K562 (cell line): Measurements from ENCODE around the gene PRDM10. TPM values are rescaled to one million over a fixed set of nuclear protein-coding genes. Genes with fewer than 3 reads are reported as not detected.

Experiments used
- ATAC-seq: fragments of 200-7000 bp; cut with Tn5 transposase; 3 replicates; pipeline ENCODE4 v1.9.1; 2020; ENCODE audit warnings: moderate library complexity
- BruUV-seq: library from RNA; stranded (reverse); fragments of 400-500 nt; replicated peaks from 2 replicates; lab custom pipeline; 2021; lab: Mats Ljungman, UMichigan
- CTCF ChIA-PET: fragments of 300-600 bp; formaldehyde crosslinking; extraction: SDS; loops from one replicate; lab custom pipeline; 2021; ENCODE audit warnings: low intra/inter-chr PET ratio; lab: Yijun Ruan, JAX
- POLR2A ChIA-PET: fragments of 300-600, 350-650 bp; sonication (Branson Sonifier 250); formaldehyde crosslinking; extraction: SDS; loops from one replicate; lab custom pipeline; 2021; ENCODE audit warnings: antibody characterized with exemption, inconsistent platforms; lab: Yijun Ruan, JAX
- DNase-seq, 4 experiments: peaks; one replicate each; pipeline versions ENCODE4 v3.0.0 to v3.0.0-alpha.2; 2011 to 2018; ENCODE audit warnings: low spot score in 3 of 4, mixed read lengths in 3 of 4; ENCODE audit errors: extremely low read depth in 1 of 4
- FAIRE-seq: peaks from 2 replicates; lab custom pipeline; 2011; peaks lifted over from hg19 to GRCh38; lab: Jason Lieb, UNC
- H2AFZ ChIP-seq: 2 replicates; pipeline ENCODE4 v1.6.0; 2011; ENCODE audit warnings: low read depth, low read length, control low read depth, inconsistent platforms
- H3K27ac ChIP-seq: fragments of 200-600 bp; 3 replicates; pipeline ENCODE4 v1.8.0; 2011; ENCODE audit warnings: low read depth, mild to moderate bottlenecking, control low read depth, inconsistent platforms, low read length, moderate library complexity, mixed read lengths; ENCODE audit errors: extremely low read depth
- H3K27me3 ChIP-seq, 2 experiments: fragments of 300-600 bp in 1 of 2; 2 replicates in 1 of 2; 3 replicates in 1 of 2; pipeline versions ENCODE4 v1.6.0 to v1.8.0; 2011; ENCODE audit warnings: inconsistent platforms in 2 of 2, low read length in 2 of 2, mild to moderate bottlenecking in 1 of 2, mixed read lengths in 1 of 2, moderate library complexity in 1 of 2; ENCODE audit not compliant: control insufficient read depth in 2 of 2, insufficient read depth in 2 of 2
- H3K36me3 ChIP-seq: fragments of 300-600 bp; 3 replicates; pipeline ENCODE4 v1.8.0; 2011; ENCODE audit warnings: mild to moderate bottlenecking, low read length, inconsistent platforms; ENCODE audit not compliant: control insufficient read depth, insufficient read depth
- H3K4me1 ChIP-seq, 2 experiments: fragments of 200-600 bp in 1 of 2; replicated peaks in 1 of 2; 2 replicates in 1 of 2; 3 replicates in 1 of 2; pipeline versions ENCODE4 v1.5.1 to v1.8.0; 2011; ENCODE audit warnings: inconsistent platforms in 2 of 2, low read length in 2 of 2, mild to moderate bottlenecking in 1 of 2, mixed read lengths in 1 of 2, moderate library complexity in 1 of 2; ENCODE audit not compliant: control insufficient read depth in 2 of 2, insufficient read depth in 2 of 2
- H3K4me2 ChIP-seq: 2 replicates; pipeline ENCODE4 v1.6.1; 2011; ENCODE audit warnings: low read length, control low read depth, inconsistent platforms, mixed read lengths; ENCODE audit not compliant: insufficient read depth
- H3K4me3 ChIP-seq: fragments of 200-600 bp; sonication (generic), shearing (Covaris generic); 2 replicates; pipeline ENCODE4 v1.5.1; 2016; ENCODE audit warnings: control low read depth, inconsistent platforms
- H3K79me2 ChIP-seq: fragments of 200-600 bp; 3 replicates; pipeline ENCODE4 v1.8.0; 2011; ENCODE audit warnings: low read length, inconsistent platforms; ENCODE audit not compliant: control insufficient read depth, insufficient read depth
- H3K9ac ChIP-seq, 2 experiments: 2 replicates each; pipeline versions ENCODE4 v1.6.0 to v1.6.1; 2011; ENCODE audit warnings: low read depth in 2 of 2, low read length in 2 of 2, control low read depth in 1 of 2, inconsistent platforms in 1 of 2, mild to moderate bottlenecking in 1 of 2, mixed read lengths in 1 of 2; ENCODE audit not compliant: insufficient read depth in 1 of 2
- H3K9me1 ChIP-seq: one replicate; pipeline ENCODE4 v1.6.0; 2011; ENCODE audit warnings: inconsistent platforms, mild to moderate bottlenecking, low read length, moderate library complexity; ENCODE audit not compliant: control insufficient read depth, insufficient read depth
- H3K9me3 ChIP-seq: replicated peaks from 2 replicates; pipeline ENCODE4 v1.5.1; 2011; ENCODE audit warnings: low read depth, low read length, inconsistent platforms; ENCODE audit not compliant: control insufficient read depth, insufficient read depth
- H4K20me1 ChIP-seq: replicated peaks from 2 replicates; pipeline ENCODE4 v1.6.1; 2011; ENCODE audit warnings: low read length, inconsistent platforms, mixed read lengths; ENCODE audit not compliant: control insufficient read depth, insufficient read depth
- ERF ChIP-seq: fragments of 450-650 bp; formaldehyde crosslinking; IDR thresholded peaks from 2 replicates; pipeline ENCODE4 v1.4.0; 2020; ENCODE audit warnings: mild to moderate bottlenecking, mixed read lengths
- HNRNPLL ChIP-seq: fragments of 200-400 bp; formaldehyde crosslinking; IDR thresholded peaks from 2 replicates; pipeline ENCODE4 v1.6.1; 2017; ENCODE audit warnings: low read length, low read depth, mild to moderate bottlenecking; ENCODE audit not compliant: poor library complexity, severe bottlenecking
- MCM2 ChIP-seq: fragments of 450-650 bp; IDR thresholded peaks from 2 replicates; pipeline ENCODE4 v1.6.1; 2017; ENCODE audit warnings: low read depth, mild to moderate bottlenecking
- MYC ChIP-seq, 2 experiments: fragments of 250-450 bp in 1 of 2; sonication (Bioruptor Pico) in 1 of 2; IDR thresholded peaks; 2 replicates each; pipeline versions ENCODE4 v1.5.1 to v1.6.1; 2012 to 2021; ENCODE audit warnings: low read depth in 2 of 2, borderline replicate concordance in 1 of 2, improper control_type of control experiment in 1 of 2, low read length in 1 of 2, mild to moderate bottlenecking in 1 of 2, moderate library complexity in 1 of 2
- NEUROD1 ChIP-seq: fragments of 150-350 bp; IDR thresholded peaks from 2 replicates; pipeline ENCODE4 v1.6.1; 2014; ENCODE audit warnings: borderline replicate concordance, low read length, low read depth; ENCODE audit not compliant: partially characterized antibody
- NR2F6 ChIP-seq: fragments of 450-650 bp; formaldehyde crosslinking; IDR thresholded peaks from 2 replicates; pipeline ENCODE4 v1.4.0; 2020; ENCODE audit warnings: mild to moderate bottlenecking
- PTRF ChIP-seq: fragments of 450-650 bp; IDR thresholded peaks from 2 replicates; pipeline ENCODE4 v1.6.1; 2016; ENCODE audit warnings: mild to moderate bottlenecking, missing genetic modification characterization, missing compliant biosample characterization
- RBM25 ChIP-seq: fragments of 200-400 bp; formaldehyde crosslinking; IDR thresholded peaks from 2 replicates; pipeline ENCODE4 v1.6.1; 2018; ENCODE audit warnings: low read length, low read depth, moderate library complexity; ENCODE audit not compliant: severe bottlenecking
- SMARCA4 ChIP-seq: fragments of 450-650 bp; IDR thresholded peaks from 2 replicates; pipeline ENCODE4 v1.6.1; 2016
- SP1 ChIP-seq: sonication (generic); formaldehyde crosslinking; IDR thresholded peaks from 2 replicates; pipeline ENCODE4 v1.8.1; 2022; ENCODE audit warnings: mild to moderate bottlenecking, missing genetic modification reagents
- SP2 ChIP-seq: IDR thresholded peaks from 2 replicates; pipeline ENCODE4 v1.6.1; 2011; ENCODE audit warnings: mild to moderate bottlenecking, low read depth, low read length, moderate library complexity; ENCODE audit not compliant: poor library complexity, severe bottlenecking; ENCODE audit errors: extremely low read depth
- SRSF9 ChIP-seq: fragments of 200-400 bp; formaldehyde crosslinking; IDR thresholded peaks from 2 replicates; pipeline ENCODE4 v1.6.1; 2017; ENCODE audit warnings: low read depth, low read length, borderline replicate concordance
- TAF15 ChIP-seq: fragments of 200-400 bp; formaldehyde crosslinking; IDR thresholded peaks from 2 replicates; pipeline ENCODE4 v1.6.1; 2017; ENCODE audit warnings: mild to moderate bottlenecking, low read depth, low read length, moderate library complexity
- ZNF311 ChIP-seq: fragments of 250-450 bp; sonication (Bioruptor Pico); IDR thresholded peaks from 2 replicates; pipeline ENCODE4 v1.4.0; 2020; ENCODE audit warnings: mild to moderate bottlenecking, moderate library complexity
- ZNF316 ChIP-seq: fragments of 450-650 bp; IDR thresholded peaks from 2 replicates; pipeline ENCODE4 v1.6.1; 2016
- WGBS: fragments of 100-300 bp; shearing (Covaris generic); methylation state at CpG from one replicate; pipeline ENCODE4 v1.1.6; 2016; ENCODE audit warnings: low coverage, mixed read lengths; ENCODE audit not compliant: insufficient coverage; ENCODE audit errors: missing lambda C conversion rate; 5-methylcytosine and 5-hydroxymethylcytosine counted together
- in situ Hi-C: fragments of 300-500 bp; cut with MboI; formaldehyde crosslinking; loops from 4 replicates; pipeline ENCODE4 v1.15.0; 2018; ENCODE audit warnings: inconsistent platforms, mixed read lengths
- intact Hi-C: fragments of 100-400 bp; cut with micrococcal nuclease; formaldehyde crosslinking; loops from 2 replicates; pipeline ENCODE4 v1.14.2; 2022
- polyA plus RNA-seq, 8 experiments: library from polyadenylated mRNA; depleted of rRNA in 4 of 8; stranded (reverse) in 5 of 8; unstranded in 3 of 8; fragments of >200 nt; fragmentation: Nextera tagmentation in 2 of 8; fragmentation: Illumina TruSeq in 1 of 8; extraction: Ambion mirVana in 2 of 8; extraction: Trizol in 1 of 8; gene quantifications; 2 replicates each; pipeline versions ENCODE4 v1.2.1 to v1.2.3, GENCODE V29; 2011 to 2014; ENCODE audit warnings: inconsistent platforms in 1 of 8, missing spikeins in 1 of 8
- total RNA-seq, 7 experiments: library from RNA; depleted of rRNA in 6 of 7; stranded (reverse); fragments of >200 nt in 6 of 7; fragmentation: Illumina TruSeq in 2 of 7; extraction: Trizol in 2 of 7; gene quantifications; 2 replicates each; pipeline versions ENCODE4 v1.2.1 to v1.2.3, GENCODE V29; 2011 to 2021; ENCODE audit warnings: low replicate concordance in 1 of 7
- TF ChIP-seq, protein P1 (sequence below): fragments of 450-650 bp; formaldehyde crosslinking; IDR thresholded peaks from 2 replicates; pipeline ENCODE4 v1.4.0; 2020; ENCODE audit warnings: mild to moderate bottlenecking, mixed read lengths
- TF ChIP-seq, protein P2 (sequence below): IDR thresholded peaks from 3 replicates; pipeline ENCODE4 v1.6.1; 2011; ENCODE audit warnings: borderline replicate concordance, mild to moderate bottlenecking; ENCODE audit not compliant: insufficient read length, insufficient read depth

The PRDM10 gene
- total and polyA plus RNA-seq, 9 of the 15 experiments (the other 6 are each of a cell fraction or from before 2014, with no cell fraction given) = 0.89 to 9.3 (median 4.5) TPM

DNA sequence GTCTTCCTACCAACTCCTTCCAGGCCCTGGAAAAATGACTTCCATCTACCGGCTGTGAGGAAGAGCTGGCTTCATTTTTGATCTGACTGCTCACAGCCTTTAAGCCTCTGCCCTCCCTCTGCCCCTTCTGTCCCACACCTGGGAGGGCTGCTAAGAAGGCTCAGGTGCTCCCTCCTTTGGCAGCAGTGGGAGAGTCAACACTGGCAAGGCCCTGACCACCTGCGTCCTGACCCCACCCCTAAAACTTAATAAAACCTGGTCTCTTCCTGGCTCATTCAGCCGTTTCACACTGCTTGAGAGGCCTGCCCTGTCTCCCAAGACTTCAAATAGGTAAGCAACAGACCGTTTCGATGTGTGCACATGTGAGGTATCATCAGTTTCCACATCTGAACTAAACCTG lies 55.2 kb downstream of the PRDM10 start:
- H3K4me2 ChIP-seq = no peak overlapping the region
- H3K9me3 ChIP-seq = no peaks in the 10 kb centered on the region
- H4K20me1 ChIP-seq = no peaks in the 10 kb centered on the region
- WGBS = 74% methylated on average over 5 of the region's 5 CpGs
- TF ChIP-seq MCM2 (no peak), SRSF9 (no peak), SP2 (no peak), PTRF (tag) (no peak), RBM25 (no peak), HNRNPLL (no peak), SMARCA4 (no peak), TAF15 (no peak), ZNF316 (no peak), NEUROD1 (no peak), NR2F6 (CRISPR knock-in tag) (no peak), ZNF311 (CRISPR knock-in tag) (no peak), SP1 (no peak), ERF (CRISPR knock-in tag) (no peak), MYC (IDR thresholded peaks at IDR 0.05; ENCODE audit: low read depth, low read length) (no peak), MYC (CRISPR knock-in tag; IDR thresholded peaks at IDR 0.05; ENCODE audit: borderline replicate concordance, low read depth) (no peak)
- TF ChIP-seq, protein P1, sequence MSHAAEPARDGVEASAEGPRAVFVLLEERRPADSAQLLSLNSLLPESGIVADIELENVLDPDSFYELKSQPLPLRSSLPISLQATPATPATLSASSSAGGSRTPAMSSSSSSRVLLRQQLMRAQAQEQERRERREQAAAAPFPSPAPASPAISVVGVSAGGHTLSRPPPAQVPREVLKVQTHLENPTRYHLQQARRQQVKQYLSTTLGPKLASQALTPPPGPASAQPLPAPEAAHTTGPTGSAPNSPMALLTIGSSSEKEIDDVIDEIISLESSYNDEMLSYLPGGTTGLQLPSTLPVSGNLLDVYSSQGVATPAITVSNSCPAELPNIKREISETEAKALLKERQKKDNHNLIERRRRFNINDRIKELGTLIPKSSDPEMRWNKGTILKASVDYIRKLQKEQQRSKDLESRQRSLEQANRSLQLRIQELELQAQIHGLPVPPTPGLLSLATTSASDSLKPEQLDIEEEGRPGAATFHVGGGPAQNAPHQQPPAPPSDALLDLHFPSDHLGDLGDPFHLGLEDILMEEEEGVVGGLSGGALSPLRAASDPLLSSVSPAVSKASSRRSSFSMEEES = no peak
- TF ChIP-seq, protein P2, sequence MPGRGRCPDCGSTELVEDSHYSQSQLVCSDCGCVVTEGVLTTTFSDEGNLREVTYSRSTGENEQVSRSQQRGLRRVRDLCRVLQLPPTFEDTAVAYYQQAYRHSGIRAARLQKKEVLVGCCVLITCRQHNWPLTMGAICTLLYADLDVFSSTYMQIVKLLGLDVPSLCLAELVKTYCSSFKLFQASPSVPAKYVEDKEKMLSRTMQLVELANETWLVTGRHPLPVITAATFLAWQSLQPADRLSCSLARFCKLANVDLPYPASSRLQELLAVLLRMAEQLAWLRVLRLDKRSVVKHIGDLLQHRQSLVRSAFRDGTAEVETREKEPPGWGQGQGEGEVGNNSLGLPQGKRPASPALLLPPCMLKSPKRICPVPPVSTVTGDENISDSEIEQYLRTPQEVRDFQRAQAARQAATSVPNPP = no peak
- no peak overlapping the region for H3K4me3 ChIP-seq
- no peak for DNase-seq
- BruUV-seq = no TSS peak
- no peak overlapping the region for H3K27ac ChIP-seq
- ChIA-PET CTCF (no interaction called here), POLR2A (no interaction called here)
- in situ Hi-C loops = no loop called here
- H3K9ac ChIP-seq = 0 out of 4 replicates have a peak overlapping the region, but pooled peaks of 1 of the 2 experiments have one; percentile 9
- no peak overlapping the region for H2AFZ ChIP-seq
- no peaks in the 10 kb centered on the region for H3K9me1 ChIP-seq
- no peak for FAIRE-seq
- intact Hi-C loops = no loop called here
- ATAC-seq = no peak
- no peaks in the 10 kb centered on the region for H3K79me2 ChIP-seq
- H3K4me1 ChIP-seq = peaks cover 41 to 50% of the 10 kb centered on the region in 2 experiments
- H3K27me3 ChIP-seq = no peaks in the 10 kb centered on the region
- peaks cover 6% of the 10 kb centered on the region; the same call in 2 of the 3 replicates for H3K36me3 ChIP-seq
